Caco-2 (cell line): Measurements from ENCODE around the gene REXO2. TPM values are rescaled to one million over a fixed set of nuclear protein-coding genes. Genes with fewer than 3 reads are reported as not detected.

ENCODE experiments used
- BruUV-seq: library from RNA; stranded (reverse); fragments of 400-500 nt; replicated peaks from 2 replicates; lab custom pipeline; 2021; lab: Mats Ljungman, UMichigan
- CTCF ChIA-PET: fragments of 300-600 bp; sonication (Branson Sonifier 250); formaldehyde crosslinking; loops from one replicate; lab custom pipeline; 2022; ENCODE audit warnings: antibody characterized with exemption; lab: Charles Lee
- POLR2A ChIA-PET: fragments of 300-600 bp; sonication (Branson Sonifier 250); formaldehyde crosslinking; loops from one replicate; lab custom pipeline; 2022; ENCODE audit warnings: antibody characterized with exemption; lab: Charles Lee
- DNase-seq, 2 experiments: peaks; one replicate each; pipeline versions ENCODE4 v3.0.0 to v3.0.0-alpha.2; 2020 to 2022
- H3K27me3 ChIP-seq: replicated peaks from 2 replicates; pipeline ENCODE4 v1.6.0; 2011; ENCODE audit warnings: low read length; ENCODE audit not compliant: control insufficient read depth, insufficient read depth
- H3K36me3 ChIP-seq: 2 replicates; pipeline ENCODE4 v1.5.1; 2011; ENCODE audit warnings: low read length; ENCODE audit not compliant: control insufficient read depth, insufficient read depth
- H3K4me1 ChIP-seq: fragments of 250-450 bp; sonication (Bioruptor Pico); 2 replicates; pipeline ENCODE4 v1.5.1; 2020; ENCODE audit warnings: mild to moderate bottlenecking
- H3K4me3 ChIP-seq: 2 replicates; pipeline ENCODE4 v1.5.1; 2011; ENCODE audit warnings: low read depth, mild to moderate bottlenecking, control low read depth, low read length
- H3K9me3 ChIP-seq: fragments of 250-450 bp; sonication (Bioruptor Pico); 2 replicates; pipeline ENCODE4 v1.5.1; 2020; ENCODE audit warnings: mild to moderate bottlenecking, moderate library complexity
- H3K27ac Mint-ChIP-seq: one replicate; pipeline ENCODE4 v1.8.0; 2022; ENCODE audit warnings: mixed read lengths; ENCODE audit not compliant: unreplicated experiment
- H3K27me3 Mint-ChIP-seq: one replicate; pipeline ENCODE4 v1.8.0; 2022; ENCODE audit warnings: mixed read lengths; ENCODE audit not compliant: insufficient read depth, unreplicated experiment
- H3K36me3 Mint-ChIP-seq: one replicate; pipeline ENCODE4 v1.8.0; 2022; ENCODE audit warnings: mild to moderate bottlenecking, mixed read lengths; ENCODE audit not compliant: insufficient read depth, unreplicated experiment
- H3K4me1 Mint-ChIP-seq: one replicate; pipeline ENCODE4 v1.8.0; 2022; ENCODE audit warnings: low read depth, mixed read lengths; ENCODE audit not compliant: unreplicated experiment
- H3K4me3 Mint-ChIP-seq: one replicate; pipeline ENCODE4 v1.8.0; 2022; ENCODE audit warnings: mild to moderate bottlenecking, moderate library complexity, mixed read lengths; ENCODE audit not compliant: unreplicated experiment
- H3K9me3 Mint-ChIP-seq: one replicate; pipeline ENCODE4 v1.8.0; 2022; ENCODE audit warnings: mixed read lengths; ENCODE audit not compliant: unreplicated experiment
- intact Hi-C: fragments of 100-400 bp; cut with micrococcal nuclease; formaldehyde crosslinking; loops from one replicate; pipeline ENCODE4 v1.10.0; 2022; ENCODE audit not compliant: unreplicated experiment
- total RNA-seq: library from RNA; stranded (reverse); gene quantifications from 2 replicates; pipeline ENCODE4 v1.2.3, GENCODE V29; 2022
- TF ChIP-seq, protein P1 (sequence below), 2 experiments: fragments of 200-600 bp in 1 of 2; IDR thresholded peaks; 1 replicate in 1 of 2; 2 replicates in 1 of 2; pipeline versions ENCODE4 v1.5.1 to v1.8.0; 2011 to 2022; ENCODE audit warnings: antibody characterized with exemption in 1 of 2, control low read depth in 1 of 2, inconsistent platforms in 1 of 2, low read depth in 1 of 2, low read length in 1 of 2, mild to moderate bottlenecking in 1 of 2, moderate library complexity in 1 of 2; ENCODE audit not compliant: insufficient read depth in 1 of 2, severe bottlenecking in 1 of 2, unreplicated experiment in 1 of 2

Gene REXO2
- total RNA-seq, 1 experiment from 2014 or later, result 241 TPM

DNA sequence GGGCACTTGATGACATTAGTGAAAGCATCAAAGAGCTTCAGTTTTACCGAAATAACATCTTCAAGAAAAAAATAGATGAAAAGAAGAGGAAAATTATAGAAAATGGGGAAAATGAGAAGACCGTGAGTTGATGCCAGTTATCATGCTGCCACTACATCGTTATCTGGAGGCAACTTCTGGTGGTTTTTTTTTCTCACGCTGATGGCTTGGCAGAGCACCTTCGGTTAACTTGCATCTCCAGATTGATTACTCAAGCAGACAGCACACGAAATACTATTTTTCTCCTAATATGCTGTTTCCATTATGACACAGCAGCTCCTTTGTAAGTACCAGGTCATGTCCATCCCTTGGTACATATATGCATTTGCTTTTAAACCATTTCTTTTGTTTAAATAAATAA is 10.6 kb downstream of the REXO2 start:
- peaks cover 20% of the 10 kb centered on the region for H3K4me1 ChIP-seq
- no peaks in the 10 kb centered on the region for H3K9me3 ChIP-seq
- TF ChIP-seq, protein P1, sequence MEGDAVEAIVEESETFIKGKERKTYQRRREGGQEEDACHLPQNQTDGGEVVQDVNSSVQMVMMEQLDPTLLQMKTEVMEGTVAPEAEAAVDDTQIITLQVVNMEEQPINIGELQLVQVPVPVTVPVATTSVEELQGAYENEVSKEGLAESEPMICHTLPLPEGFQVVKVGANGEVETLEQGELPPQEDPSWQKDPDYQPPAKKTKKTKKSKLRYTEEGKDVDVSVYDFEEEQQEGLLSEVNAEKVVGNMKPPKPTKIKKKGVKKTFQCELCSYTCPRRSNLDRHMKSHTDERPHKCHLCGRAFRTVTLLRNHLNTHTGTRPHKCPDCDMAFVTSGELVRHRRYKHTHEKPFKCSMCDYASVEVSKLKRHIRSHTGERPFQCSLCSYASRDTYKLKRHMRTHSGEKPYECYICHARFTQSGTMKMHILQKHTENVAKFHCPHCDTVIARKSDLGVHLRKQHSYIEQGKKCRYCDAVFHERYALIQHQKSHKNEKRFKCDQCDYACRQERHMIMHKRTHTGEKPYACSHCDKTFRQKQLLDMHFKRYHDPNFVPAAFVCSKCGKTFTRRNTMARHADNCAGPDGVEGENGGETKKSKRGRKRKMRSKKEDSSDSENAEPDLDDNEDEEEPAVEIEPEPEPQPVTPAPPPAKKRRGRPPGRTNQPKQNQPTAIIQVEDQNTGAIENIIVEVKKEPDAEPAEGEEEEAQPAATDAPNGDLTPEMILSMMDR (IDR thresholded peaks at IDR 0.05; ENCODE audit: insufficient read depth in 1 of 2, low read depth in 1 of 2, low read length in 1 of 2, severe bottlenecking in 1 of 2, unreplicated experiment in 1 of 2), result no peak
- no peak overlapping the region for H3K4me3 Mint-ChIP-seq
- POLR2A ChIA-PET, result no interaction called here
- DNase-seq, result no peak
- peaks cover 46% of the 10 kb centered on the region for H3K36me3 Mint-ChIP-seq
- BruUV-seq, result no TSS peak
- peaks cover 25% of the 10 kb centered on the region for H3K4me1 Mint-ChIP-seq
- H3K4me3 ChIP-seq, result no peak overlapping the region
- no peaks in the 10 kb centered on the region for H3K27me3 ChIP-seq
- H3K36me3 ChIP-seq, result peaks cover 4% of the 10 kb centered on the region; the same call in 1 of the 2 replicates
- CTCF ChIA-PET, result no interaction called here
- no peak overlapping the region for H3K27ac Mint-ChIP-seq
- intact Hi-C loops, result loop anchor here (2.0 kb wide), 1 partner anchor 101 kb away; no protein-coding TSS in a partner anchor
- no peaks in the 10 kb centered on the region for H3K9me3 Mint-ChIP-seq
- H3K27me3 Mint-ChIP-seq, result no peaks in the 10 kb centered on the region

DNA sequence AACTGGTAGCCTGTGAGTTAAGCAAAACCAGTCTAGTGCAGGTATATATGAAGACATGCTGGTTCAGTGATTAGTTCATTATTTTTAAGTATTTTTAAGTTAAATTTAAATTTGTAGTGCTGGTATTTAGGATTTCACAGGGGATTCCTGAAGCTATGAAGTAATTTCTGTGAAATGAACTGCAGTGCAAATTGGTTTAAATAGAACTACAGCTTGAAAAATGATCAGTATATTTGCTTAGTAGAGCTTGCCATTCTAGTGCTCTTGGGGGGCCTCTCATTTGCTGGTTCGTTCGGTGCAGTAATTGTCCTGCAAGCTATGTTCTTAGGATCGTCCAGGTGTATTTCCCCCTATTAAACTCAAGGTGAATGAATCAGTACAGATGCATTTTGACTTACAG is 13.1 kb downstream of the REXO2 start:
- Mint-ChIP-seq H3K9me3 (no peaks in the 10 kb centered on the region), H3K27me3 (no peaks in the 10 kb centered on the region), H3K4me1 (peaks cover 11% of the 10 kb centered on the region), H3K4me3 (no peak overlapping the region), H3K36me3 (peaks cover 31% of the 10 kb centered on the region), H3K27ac (no peak overlapping the region)
- DNase-seq, result no peak
- H3K36me3 ChIP-seq, result peaks cover 4% of the 10 kb centered on the region; the same call in 1 of the 2 replicates
- BruUV-seq, result no TSS peak
- H3K27me3 ChIP-seq, result no peaks in the 10 kb centered on the region
- no peaks in the 10 kb centered on the region for H3K9me3 ChIP-seq
- intact Hi-C loops, result no loop called here
- POLR2A ChIA-PET, result no interaction called here
- CTCF ChIA-PET, result no interaction called here
- H3K4me1 ChIP-seq, result peaks cover 17% of the 10 kb centered on the region
- H3K4me3 ChIP-seq, result no peak overlapping the region
- TF ChIP-seq, protein P1 (IDR thresholded peaks at IDR 0.05; ENCODE audit: insufficient read depth in 1 of 2, low read depth in 1 of 2, low read length in 1 of 2, severe bottlenecking in 1 of 2, unreplicated experiment in 1 of 2), result no peak

DNA sequence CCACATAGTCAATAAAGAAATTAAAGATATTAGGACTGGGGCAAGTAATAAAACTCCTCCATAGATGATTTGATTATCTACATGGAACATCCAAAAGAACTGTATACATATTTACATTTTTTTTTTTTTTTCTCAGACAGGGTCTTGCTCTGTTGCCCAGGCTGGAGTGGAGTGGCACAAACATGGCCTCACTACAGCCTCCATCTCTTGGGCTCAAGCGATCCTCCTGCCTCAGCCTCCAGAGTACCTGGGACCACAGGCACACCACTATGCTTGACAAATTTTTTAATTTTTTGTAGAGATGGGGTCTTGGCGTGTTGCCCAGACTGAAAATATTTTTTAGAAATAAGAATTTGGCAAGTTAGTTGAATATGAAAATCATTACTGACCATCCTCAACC is 24.7 kb downstream of the REXO2 start:
- Mint-ChIP-seq H3K4me1 (peaks cover 11% of the 10 kb centered on the region), H3K27me3 (no peaks in the 10 kb centered on the region), H3K27ac (no peak overlapping the region), H3K4me3 (no peak overlapping the region), H3K9me3 (peaks cover 11% of the 10 kb centered on the region), H3K36me3 (no peaks in the 10 kb centered on the region)
- Histone ChIP-seq H3K36me3 (no peaks in the 10 kb centered on the region), H3K27me3 (no peaks in the 10 kb centered on the region), H3K4me1 (peaks cover 7% of the 10 kb centered on the region), H3K4me3 (no peak overlapping the region), H3K9me3 (no peaks in the 10 kb centered on the region)
- POLR2A ChIA-PET, result no interaction called here
- no TSS peak for BruUV-seq
- intact Hi-C loops, result no loop called here
- CTCF ChIA-PET, result no interaction called here
- TF ChIP-seq, protein P1 (IDR thresholded peaks at IDR 0.05; ENCODE audit: insufficient read depth in 1 of 2, low read depth in 1 of 2, low read length in 1 of 2, severe bottlenecking in 1 of 2, unreplicated experiment in 1 of 2), result no peak
- DNase-seq, result no peak
